Subcutaneous adipose tissue (tissue), 4 donors: Measurements from ENCODE around the gene ZMAT5. TPM values are rescaled to one million over a fixed set of nuclear protein-coding genes. Genes with fewer than 3 reads are reported as not detected.

Experiments
- total RNA-seq, 4 donors: library from RNA; depleted of rRNA; stranded (reverse); fragments of >200 nt; gene quantifications; one replicate each; pipeline ENCODE4 v1.1.0, GENCODE V29; 2016
- TF ChIP-seq, protein P1 (sequence below): fragments of 450-650 bp; IDR thresholded peaks from one replicate; pipeline ENCODE4 v1.5.1; 2016; ENCODE audit warnings: low read depth, mild to moderate bottlenecking, control low read depth, antibody characterized with exemption, moderate library complexity

Gene ZMAT5
- total RNA-seq, 4 donors from 2014 or later: 12.1 to 23.8 (median 17.0) TPM

- TF ChIP-seq, protein P1, sequence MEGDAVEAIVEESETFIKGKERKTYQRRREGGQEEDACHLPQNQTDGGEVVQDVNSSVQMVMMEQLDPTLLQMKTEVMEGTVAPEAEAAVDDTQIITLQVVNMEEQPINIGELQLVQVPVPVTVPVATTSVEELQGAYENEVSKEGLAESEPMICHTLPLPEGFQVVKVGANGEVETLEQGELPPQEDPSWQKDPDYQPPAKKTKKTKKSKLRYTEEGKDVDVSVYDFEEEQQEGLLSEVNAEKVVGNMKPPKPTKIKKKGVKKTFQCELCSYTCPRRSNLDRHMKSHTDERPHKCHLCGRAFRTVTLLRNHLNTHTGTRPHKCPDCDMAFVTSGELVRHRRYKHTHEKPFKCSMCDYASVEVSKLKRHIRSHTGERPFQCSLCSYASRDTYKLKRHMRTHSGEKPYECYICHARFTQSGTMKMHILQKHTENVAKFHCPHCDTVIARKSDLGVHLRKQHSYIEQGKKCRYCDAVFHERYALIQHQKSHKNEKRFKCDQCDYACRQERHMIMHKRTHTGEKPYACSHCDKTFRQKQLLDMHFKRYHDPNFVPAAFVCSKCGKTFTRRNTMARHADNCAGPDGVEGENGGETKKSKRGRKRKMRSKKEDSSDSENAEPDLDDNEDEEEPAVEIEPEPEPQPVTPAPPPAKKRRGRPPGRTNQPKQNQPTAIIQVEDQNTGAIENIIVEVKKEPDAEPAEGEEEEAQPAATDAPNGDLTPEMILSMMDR: no peak
These were observed 21.9 kb downstream of the ZMAT5 start for GRCh38 chr22:29744902-29745301.

GRCh38 chr22:29742326-29742725 lies 24.5 kb downstream of the ZMAT5 start:
- TF ChIP-seq, protein P1: no peak

GRCh38 chr22:29741926-29742325 lies 24.9 kb downstream of the ZMAT5 start:
- TF ChIP-seq, protein P1: no peak

DNA sequence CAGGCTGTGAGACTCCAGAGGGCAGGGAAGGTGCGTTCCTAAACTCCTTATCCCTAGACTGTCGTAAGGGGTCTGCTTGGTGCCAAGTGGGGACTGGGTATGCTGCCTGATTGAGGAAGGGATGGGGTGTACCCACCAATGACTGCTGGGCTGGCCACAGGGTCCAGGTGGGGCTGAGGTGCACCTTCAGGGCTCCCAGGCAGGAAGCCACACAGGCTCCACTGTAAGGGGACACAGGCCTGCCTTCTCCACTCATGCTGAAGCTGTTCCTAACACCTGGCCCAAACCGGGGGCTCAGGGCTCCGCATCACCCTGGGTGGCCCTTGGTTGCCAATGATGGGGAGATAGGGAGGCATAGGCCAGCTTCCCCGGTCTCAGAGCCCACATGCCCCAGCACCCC lies 26.6 kb downstream of the ZMAT5 start:
- TF ChIP-seq, protein P1: no peak

DNA sequence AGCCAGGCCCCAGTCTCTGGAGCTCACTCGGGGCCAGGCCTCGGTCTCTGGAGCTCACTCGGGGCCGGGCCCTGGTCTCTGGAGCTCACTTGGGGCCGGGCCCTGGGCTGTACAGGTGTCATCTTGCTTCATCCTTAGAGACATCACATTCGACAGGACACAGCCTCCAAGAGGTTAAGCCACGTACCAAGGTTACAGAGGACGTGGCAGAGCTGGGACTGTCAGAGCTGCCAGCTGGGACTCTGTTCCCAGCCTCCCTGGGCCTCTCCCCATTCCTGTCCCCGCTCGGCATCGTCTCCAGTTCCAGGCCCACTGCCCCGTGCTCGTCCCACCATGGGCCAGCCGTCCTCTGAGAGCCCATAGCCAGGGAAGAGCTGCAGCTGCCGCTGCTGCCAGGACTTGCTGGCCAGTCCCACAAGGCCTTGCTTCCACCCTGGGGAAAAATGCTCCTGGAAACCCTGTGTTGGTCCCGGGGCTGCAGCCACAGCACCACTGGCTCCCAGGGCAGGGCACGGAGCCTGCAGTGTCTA lies 27.4 kb downstream of the ZMAT5 start:
- TF ChIP-seq, protein P1: no peak

DNA sequence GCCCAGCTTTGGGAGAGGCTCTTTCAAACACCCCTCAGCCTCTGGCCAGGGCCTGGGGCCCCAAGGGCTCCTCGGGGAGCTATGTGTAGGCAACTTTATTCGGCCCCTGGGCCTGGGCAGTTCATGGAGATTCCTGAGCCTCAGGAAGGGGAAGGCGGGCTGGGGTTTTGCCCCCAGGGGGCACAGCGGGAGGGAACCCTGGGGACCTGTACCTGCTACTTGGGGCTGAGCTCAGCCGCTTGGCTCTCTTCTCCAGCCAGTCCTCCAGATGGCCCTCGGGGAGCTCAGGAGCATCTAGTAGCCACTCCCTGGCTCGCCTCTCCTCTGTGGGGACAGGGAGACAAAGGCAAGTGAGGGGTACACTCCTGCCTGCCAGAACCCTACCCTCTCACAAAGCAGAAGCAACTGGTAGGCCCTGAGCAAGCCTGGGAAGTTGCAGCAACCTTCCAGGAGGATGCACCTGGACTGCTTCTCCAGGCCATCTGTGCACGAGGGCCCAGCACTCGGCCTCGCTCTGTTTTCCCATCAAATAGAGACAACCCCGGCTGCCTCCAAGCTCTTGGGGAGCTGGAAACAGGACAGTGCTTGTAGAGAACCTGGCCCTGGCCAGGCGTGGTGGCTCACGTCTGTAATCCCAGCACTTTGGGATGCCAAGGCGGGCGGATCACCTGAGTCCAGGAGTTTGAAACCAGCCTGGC lies 28.5 kb downstream of the ZMAT5 start:
- TF ChIP-seq, protein P1: no peak

GRCh38 chr22:29737251-29738117 lies 29.3 kb downstream of the ZMAT5 start:
- TF ChIP-seq, protein P1: no peak
